ENCODE results near the gene SYNPO2.

SYNPO2 gene

GRCh38 chr4:118842055-118842454 is 46.6 kb upstream of the SYNPO2 start:
- TF ChIP-seq EZH2phosphoT487 (IDR thresholded peaks at IDR 0.05; ENCODE audit: borderline replicate concordance) (no peak), CTCF (conservative IDR thresholded peaks at IDR 0.05; ENCODE audit: low read length) (no peak)
- H3K4me2 ChIP-seq (ENCODE audit: low read depth, low read length, poor library complexity, severe bottlenecking), result no peak overlapping the region
- no peak overlapping the region for H2AFZ ChIP-seq (ENCODE audit: low read length)

GRCh38 chr4:118843237-118843636 is 45.4 kb upstream of the SYNPO2 start:
- TF ChIP-seq CTCF (conservative IDR thresholded peaks at IDR 0.05; ENCODE audit: low read length) (no peak), EZH2phosphoT487 (IDR thresholded peaks at IDR 0.05; ENCODE audit: borderline replicate concordance) (no peak)
- Histone ChIP-seq H3F3A (ENCODE audit: low read depth) (no peaks in the 10 kb centered on the region; the same call in 1 of the 2 replicates), H2AFZ (ENCODE audit: low read length) (no peak overlapping the region), H3K36me3 (ENCODE audit: insufficient read depth, low read length) (no peaks in the 10 kb centered on the region), H3K4me2 (ENCODE audit: low read depth, low read length, poor library complexity, severe bottlenecking) (no peak overlapping the region), H3K9ac (ENCODE audit: low read depth, low read length, poor library complexity, severe bottlenecking) (no peak overlapping the region), H4K20me1 (ENCODE audit: insufficient read depth, low read length, poor library complexity, severe bottlenecking) (no peaks in the 10 kb centered on the region), H3K9me2 (replicated peaks; ENCODE audit: low read depth, low read length) (no peaks in the 10 kb centered on the region), H3K4me1 (ENCODE audit: insufficient read depth, low read length, poor library complexity, severe bottlenecking) (no peaks in the 10 kb centered on the region), H3K9me3 (ENCODE audit: insufficient read depth, low read depth, low read length) (no peaks in the 10 kb centered on the region), H3K4me3 (ENCODE audit: low read length, poor library complexity, severe bottlenecking) (no peak overlapping the region), H3K79me2 (ENCODE audit: insufficient read depth, low read length) (no peaks in the 10 kb centered on the region), H3K27me3 (ENCODE audit: insufficient read depth, low read length, poor library complexity, severe bottlenecking) (no peaks in the 10 kb centered on the region)

More at GRCh38 chr4:118842055-118842454, 46.6 kb upstream of the SYNPO2 start:
- Histone ChIP-seq H3K36me3 (ENCODE audit: insufficient read depth, low read length) (no peaks in the 10 kb centered on the region), H3K9me2 (replicated peaks; ENCODE audit: low read depth, low read length) (no peaks in the 10 kb centered on the region), H3K9me3 (ENCODE audit: insufficient read depth, low read depth, low read length) (no peaks in the 10 kb centered on the region), H3K27me3 (ENCODE audit: insufficient read depth, low read length, poor library complexity, severe bottlenecking) (no peaks in the 10 kb centered on the region), H3F3A (ENCODE audit: low read depth) (no peaks in the 10 kb centered on the region; the same call in 1 of the 2 replicates), H3K9ac (ENCODE audit: low read depth, low read length, poor library complexity, severe bottlenecking) (no peak overlapping the region), H4K20me1 (ENCODE audit: insufficient read depth, low read length, poor library complexity, severe bottlenecking) (no peaks in the 10 kb centered on the region), H3K4me1 (ENCODE audit: insufficient read depth, low read length, poor library complexity, severe bottlenecking) (peaks cover under 1% of the 10 kb centered on the region), H3K79me2 (ENCODE audit: insufficient read depth, low read length) (no peaks in the 10 kb centered on the region), H3K4me3 (ENCODE audit: low read length, poor library complexity, severe bottlenecking) (no peak overlapping the region)

- Histone ChIP-seq H3K4me1 (ENCODE audit: insufficient read depth, low read length, poor library complexity, severe bottlenecking) (peaks cover 7% of the 10 kb centered on the region), H4K20me1 (ENCODE audit: insufficient read depth, low read length, poor library complexity, severe bottlenecking) (no peaks in the 10 kb centered on the region), H3K4me2 (ENCODE audit: low read depth, low read length, poor library complexity, severe bottlenecking) (no peak overlapping the region)
These were observed 43.1 kb upstream of the SYNPO2 start for GRCh38 chr4:118845552-118846050.

More at GRCh38 chr4:118845552-118846050, 43.1 kb upstream of the SYNPO2 start:
- H3K9me3 ChIP-seq (ENCODE audit: insufficient read depth, low read depth, low read length), result no peaks in the 10 kb centered on the region
- H3F3A ChIP-seq (ENCODE audit: low read depth), result no peaks in the 10 kb centered on the region; the same call in 1 of the 2 replicates
- no peaks in the 10 kb centered on the region for H3K79me2 ChIP-seq (ENCODE audit: insufficient read depth, low read length)
- no peaks in the 10 kb centered on the region for H3K27me3 ChIP-seq (ENCODE audit: insufficient read depth, low read length, poor library complexity, severe bottlenecking)
- H3K4me3 ChIP-seq (ENCODE audit: low read length, poor library complexity, severe bottlenecking), result no peak overlapping the region
- H2AFZ ChIP-seq (ENCODE audit: low read length), result no peak overlapping the region
- no peak overlapping the region for H3K9ac ChIP-seq (ENCODE audit: low read depth, low read length, poor library complexity, severe bottlenecking)
- no peaks in the 10 kb centered on the region for H3K9me2 ChIP-seq (replicated peaks; ENCODE audit: low read depth, low read length)
- no peaks in the 10 kb centered on the region for H3K36me3 ChIP-seq (ENCODE audit: insufficient read depth, low read length)
- no peak for TF ChIP-seq EZH2phosphoT487 (IDR thresholded peaks at IDR 0.05; ENCODE audit: borderline replicate concordance)
- no peak for TF ChIP-seq CTCF (conservative IDR thresholded peaks at IDR 0.05; ENCODE audit: low read length)

Data from Loucy (cell line).